GM12878 (cell line): ENCODE results near the gene ECSIT. TPM values are rescaled to one million over a fixed set of nuclear protein-coding genes. Genes with fewer than 3 reads are reported as not detected.

ENCODE experiments used
- ATAC-seq: fragments of 200-7000 bp; cut with Tn5 transposase; 3 replicates; pipeline ENCODE4 v1.9.1; 2020; ENCODE audit warnings: mild to moderate bottlenecking, moderate library complexity
- BruUV-seq: library from RNA; stranded (reverse); fragments of 400-500 nt; replicated peaks from 2 replicates; lab custom pipeline; 2021; lab: Mats Ljungman, UMichigan
- CTCF ChIA-PET: fragments of 300-600 bp; sonication (Branson Sonifier 250); formaldehyde crosslinking; extraction: SDS; loops from one replicate; lab custom pipeline; 2021; ENCODE audit warnings: inconsistent platforms; lab: Yijun Ruan, JAX
- POLR2A ChIA-PET: fragments of 350-600 bp; formaldehyde crosslinking; extraction: SDS; loops from one replicate; lab custom pipeline; 2021; ENCODE audit warnings: inconsistent platforms; lab: Charles Lee
- RAD21 ChIA-PET: fragments of 300-600 bp; sonication (Branson Sonifier 250); formaldehyde crosslinking; loops from one replicate; lab custom pipeline; 2023; ENCODE audit warnings: antibody characterized with exemption; ENCODE audit not compliant: unreplicated experiment; lab: Charles Lee
- SMC1A ChIA-PET: fragments of 300-600 bp; sonication (Branson Sonifier 250); formaldehyde crosslinking; loops from one replicate; lab custom pipeline; 2023; ENCODE audit not compliant: unreplicated experiment, uncharacterized antibody; lab: Charles Lee
- DNase-seq: peaks from one replicate; pipeline ENCODE4 v3.0.0-alpha.2; 2011; ENCODE audit warnings: low read depth, low spot score
- FAIRE-seq: peaks from 3 replicates; lab custom pipeline; 2011; peaks lifted over from hg19 to GRCh38; lab: Jason Lieb, UNC
- H2AFZ ChIP-seq: 2 replicates; pipeline ENCODE4 v1.6.0; 2011; ENCODE audit warnings: low read depth, low read length, control low read depth; ENCODE audit not compliant: control insufficient read depth
- H3K27ac ChIP-seq: 2 replicates; pipeline ENCODE4 v1.5.1; 2011; ENCODE audit warnings: control low read depth; ENCODE audit not compliant: control insufficient read depth, insufficient read depth
- H3K27me3 ChIP-seq, 2 experiments: replicated peaks in 1 of 2; 2 replicates each; pipeline versions ENCODE4 v1.6.0 to v1.6.1; 2011; ENCODE audit warnings: low read length in 1 of 2; ENCODE audit not compliant: control insufficient read depth in 2 of 2, insufficient read depth in 2 of 2
- H3K36me3 ChIP-seq, 2 experiments: 2 replicates each; pipeline ENCODE4 v1.5.1; 2011; ENCODE audit warnings: low read length in 1 of 2; ENCODE audit not compliant: control insufficient read depth in 2 of 2, insufficient read depth in 2 of 2
- H3K4me1 ChIP-seq: 2 replicates; pipeline ENCODE4 v1.6.1; 2011; ENCODE audit warnings: mild to moderate bottlenecking, low read length, moderate library complexity, mixed read lengths; ENCODE audit not compliant: control insufficient read depth, insufficient read depth
- H3K4me2 ChIP-seq: 2 replicates; pipeline ENCODE4 v1.6.0; 2011; ENCODE audit warnings: control low read depth; ENCODE audit not compliant: control insufficient read depth, insufficient read depth
- H3K4me3 ChIP-seq: fragments of 200-600 bp; sonication (generic); 2 replicates; pipeline ENCODE4 v1.5.1; 2016
- H3K79me2 ChIP-seq: 2 replicates; pipeline ENCODE4 v1.6.0; 2011; ENCODE audit warnings: low read length; ENCODE audit not compliant: control insufficient read depth, insufficient read depth
- H3K9ac ChIP-seq: 2 replicates; pipeline ENCODE4 v1.8.0; 2011; ENCODE audit warnings: low read length, control low read depth, mixed read lengths; ENCODE audit not compliant: control insufficient read depth, insufficient read depth
- H3K9me3 ChIP-seq: replicated peaks from 3 replicates; pipeline ENCODE4 v1.5.1; 2011; ENCODE audit warnings: mild to moderate bottlenecking, low read length; ENCODE audit not compliant: control insufficient read depth, insufficient read depth
- H4K20me1 ChIP-seq: 2 replicates; pipeline ENCODE4 v1.6.0; 2011; ENCODE audit not compliant: control insufficient read depth, insufficient read depth
- ATF2 ChIP-seq: IDR thresholded peaks from 2 replicates; pipeline ENCODE4 v1.6.1; 2012; ENCODE audit warnings: low read length, inconsistent platforms
- CREB1 ChIP-seq: IDR thresholded peaks from 2 replicates; pipeline ENCODE4 v1.6.1; 2012; ENCODE audit warnings: low read depth, mild to moderate bottlenecking, inconsistent platforms
- ETV6 ChIP-seq, 2 experiments: fragments of 450-650 bp in 1 of 2; IDR thresholded peaks in 1 of 2; conservative IDR thresholded peaks in 1 of 2; 2 replicates each; pipeline ENCODE4 v1.6.1; 2014; ENCODE audit warnings: antibody characterized with exemption in 1 of 2, borderline replicate concordance in 1 of 2, low read depth in 1 of 2, mild to moderate bottlenecking in 1 of 2, moderate library complexity in 1 of 2
- IKZF2 ChIP-seq, 2 experiments: fragments of 450-650 bp; IDR thresholded peaks; 2 replicates each; pipeline ENCODE4 v1.6.1; 2017; ENCODE audit warnings: mild to moderate bottlenecking in 2 of 2, moderate library complexity in 2 of 2
- IRF4 ChIP-seq: IDR thresholded peaks from 2 replicates; pipeline ENCODE4 v1.6.1; 2011; ENCODE audit warnings: low read depth, low read length
- JUNB ChIP-seq: IDR thresholded peaks from 2 replicates; pipeline ENCODE4 v1.6.1; 2016; ENCODE audit warnings: antibody characterized with exemption, mild to moderate bottlenecking
- JUND ChIP-seq: IDR thresholded peaks from 2 replicates; pipeline ENCODE4 v1.6.1; 2012; ENCODE audit warnings: low read depth, mild to moderate bottlenecking, low read length, improper control_type of control experiment, moderate library complexity
- KLF5 ChIP-seq: fragments of 450-650 bp; IDR thresholded peaks from 2 replicates; pipeline ENCODE4 v1.6.1; 2014; ENCODE audit warnings: mild to moderate bottlenecking; ENCODE audit not compliant: partially characterized antibody
- RAD21 ChIP-seq: IDR thresholded peaks from 2 replicates; pipeline ENCODE4 v1.6.1; 2011; ENCODE audit warnings: mild to moderate bottlenecking, low read depth, low read length, moderate library complexity; ENCODE audit not compliant: insufficient read depth
- RAD51 ChIP-seq: fragments of 450-650 bp; IDR thresholded peaks from 2 replicates; pipeline ENCODE4 v1.6.1; 2016; ENCODE audit warnings: moderate library complexity, mild to moderate bottlenecking, inconsistent platforms
- WRNIP1 ChIP-seq: IDR thresholded peaks from 2 replicates; pipeline ENCODE4 v1.6.1; 2011; ENCODE audit warnings: low read depth, low read length, improper control_type of control experiment, borderline replicate concordance
- ZNF217 ChIP-seq: fragments of 450-650 bp; IDR thresholded peaks from 2 replicates; pipeline ENCODE4 v1.6.1; 2017; ENCODE audit warnings: antibody characterized with exemption, mild to moderate bottlenecking
- ZNF592 ChIP-seq: fragments of 450-650 bp; IDR thresholded peaks from 2 replicates; pipeline ENCODE4 v1.6.1; 2017; ENCODE audit warnings: mild to moderate bottlenecking, moderate library complexity
- WGBS: methylation state at CpG from one replicate; pipeline ENCODE4 v1.1.6; 2016; ENCODE audit warnings: low lambda C conversion rate; ENCODE audit not compliant: insufficient replicate concordance, insufficient coverage; ENCODE audit errors: missing lambda C conversion rate; 5-methylcytosine and 5-hydroxymethylcytosine counted together
- in situ Hi-C: fragments of 300-500 bp; cut with MboI; formaldehyde crosslinking; loops from 9 replicates; pipeline ENCODE4 v1.14.3; 2018; ENCODE audit warnings: mixed read lengths
- intact Hi-C: fragments of 100-400 bp; cut with micrococcal nuclease; formaldehyde crosslinking; loops from one replicate; pipeline ENCODE4 v1.14.2; 2022; ENCODE audit not compliant: unreplicated experiment
- polyA plus RNA-seq, 11 experiments: library from polyadenylated mRNA; depleted of rRNA in 4 of 11; unstranded in 6 of 11; stranded (reverse) in 5 of 11; fragments of >200 nt; fragmentation: Nextera tagmentation in 4 of 11; fragmentation: Illumina TruSeq in 1 of 11; extraction: Ambion mirVana in 4 of 11; extraction: Trizol in 1 of 11; gene quantifications; 1 replicate in 1 of 11; 2 replicates in 10 of 11; pipeline versions ENCODE4 v1.2.1 to v1.2.3, GENCODE V29; 2011 to 2016; ENCODE audit warnings: inconsistent platforms in 2 of 11, missing spikeins in 2 of 11, low read depth in 1 of 11
- total RNA-seq, 4 experiments: library from RNA; depleted of rRNA in 3 of 4; stranded (reverse); fragments of >200 nt in 3 of 4; fragmentation: Illumina TruSeq in 1 of 4; extraction: Trizol in 1 of 4; gene quantifications; 2 replicates each; pipeline versions ENCODE4 v1.2.1 to v1.2.3, GENCODE V29; 2013 to 2021
- TF ChIP-seq, protein P1 (sequence below): fragments of 450-650 bp; IDR thresholded peaks from 2 replicates; pipeline ENCODE4 v1.6.1; 2017; ENCODE audit warnings: mild to moderate bottlenecking, low read depth, inconsistent platforms; ENCODE audit not compliant: poor library complexity, severe bottlenecking

ECSIT gene
- total and polyA plus RNA-seq, 10 of the 15 experiments (the other 5 are each of a cell fraction or from before 2014, with no cell fraction given) = 1.0 to 59.6 (median 41.3) TPM

- no peaks in the 10 kb centered on the region for H3K27me3 ChIP-seq
- ChIA-PET SMC1A (interaction anchor here (0.8 to 8.5 kb wide), 10 partner anchors 9 to 78 kb away, joined by 3 to 215 read pairs (median 6); partner anchors contain the start of genes ACP5 and ECSIT), RAD21 (interaction anchor here (0.6 to 6.9 kb wide), 12 partner anchors 9 to 1148 kb away, joined by 3 to 172 read pairs (median 4); partner anchors contain the start of genes ECSIT, SWSAP1 and ZNF20), CTCF (interaction anchor here (0.6 to 9.1 kb wide), 18 partner anchors 8 to 405 kb away, joined by 3 to 225 read pairs (median 4); partner anchors contain the start of genes ECSIT, ZNF491 and ZNF763), POLR2A (interaction anchor here (1.2 to 6.8 kb wide), 5 partner anchors 9 to 186 kb away, joined by 3 to 94 read pairs (median 6); partner anchors contain the start of gene SWSAP1)
- no peaks in the 10 kb centered on the region for H3K36me3 ChIP-seq
- ATAC-seq (peak; percentile 81), FAIRE-seq (peak; percentile 71), DNase-seq (peak; percentile 83)
- WGBS = under 1% methylated on average over 9 of the region's 9 CpGs
- H3K4me2 ChIP-seq = peak overlapping the region; percentile 86
- BruUV-seq = no TSS peak
- H3K27ac ChIP-seq = peak overlapping the region; percentile 60
- peak overlapping the region; percentile 83 for H3K4me3 ChIP-seq
- H4K20me1 ChIP-seq = no peaks in the 10 kb centered on the region
- intact Hi-C loops = loop anchor here (1.0 to 10.0 kb wide), 3 partner anchors 27 to 686 kb away; partner anchors contain the start of genes CARM1 and ZNF700
- in situ Hi-C loops = no loop called here
- peaks cover 42% of the 10 kb centered on the region for H3K79me2 ChIP-seq
- no peaks in the 10 kb centered on the region for H3K9me3 ChIP-seq
- peak overlapping the region; percentile 61 for H3K9ac ChIP-seq
- H2AFZ ChIP-seq = peak overlapping the region; percentile 36; the same call in 1 of the 2 replicates
- peaks cover 3% of the 10 kb centered on the region for H3K4me1 ChIP-seq
- no peak for TF ChIP-seq JUND
- peak; percentile 88 for TF ChIP-seq JUNB
- TF ChIP-seq IKZF2 (IDR thresholded peaks at IDR 0.05) = peak; percentile 67 to 74; a peak in 3 of 4 replicates
- no peak for TF ChIP-seq KLF5
- TF ChIP-seq ZNF592 = peak; percentile 67; the same call in 1 of the 2 replicates
- TF ChIP-seq CREB1 = 0 out of 2 replicates have a peak, but pooled peaks have one; percentile 34
- TF ChIP-seq ETV6 (conservative IDR thresholded peaks at IDR 0.05 in 1 of 2, IDR thresholded peaks at IDR 0.05 in 1 of 2; ENCODE audit: borderline replicate concordance in 1 of 2, low read depth in 1 of 2) = peak in 1 of 2 experiments; percentile 50; a peak in 1 of 4 replicates
- TF ChIP-seq ZNF217 = no peak
- TF ChIP-seq IRF4 = peak; percentile 53; the same call in 1 of the 2 replicates
- TF ChIP-seq, protein P1, sequence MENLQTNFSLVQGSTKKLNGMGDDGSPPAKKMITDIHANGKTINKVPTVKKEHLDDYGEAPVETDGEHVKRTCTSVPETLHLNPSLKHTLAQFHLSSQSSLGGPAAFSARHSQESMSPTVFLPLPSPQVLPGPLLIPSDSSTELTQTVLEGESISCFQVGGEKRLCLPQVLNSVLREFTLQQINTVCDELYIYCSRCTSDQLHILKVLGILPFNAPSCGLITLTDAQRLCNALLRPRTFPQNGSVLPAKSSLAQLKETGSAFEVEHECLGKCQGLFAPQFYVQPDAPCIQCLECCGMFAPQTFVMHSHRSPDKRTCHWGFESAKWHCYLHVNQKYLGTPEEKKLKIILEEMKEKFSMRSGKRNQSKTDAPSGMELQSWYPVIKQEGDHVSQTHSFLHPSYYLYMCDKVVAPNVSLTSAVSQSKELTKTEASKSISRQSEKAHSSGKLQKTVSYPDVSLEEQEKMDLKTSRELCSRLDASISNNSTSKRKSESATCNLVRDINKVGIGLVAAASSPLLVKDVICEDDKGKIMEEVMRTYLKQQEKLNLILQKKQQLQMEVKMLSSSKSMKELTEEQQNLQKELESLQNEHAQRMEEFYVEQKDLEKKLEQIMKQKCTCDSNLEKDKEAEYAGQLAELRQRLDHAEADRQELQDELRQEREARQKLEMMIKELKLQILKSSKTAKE = peak; percentile 60
- TF ChIP-seq RAD51 = peak; percentile 70; the same call in 1 of the 2 replicates
- peak; percentile 68 for TF ChIP-seq ATF2
- peak; percentile 91 for TF ChIP-seq RAD21
- TF ChIP-seq WRNIP1 = no peak
Observed at GRCh38 chr19:11560404-11561051, 31.6 kb upstream of the ECSIT start.
